ENCODE data around the gene P4HTM. TPM values are rescaled to one million over a fixed set of nuclear protein-coding genes. Genes with fewer than 3 reads are reported as not detected.
A peak's percentile ranks its signal among the peaks of the same experiment; 100 is the strongest.
"Not testable (repeated sequence)": the region's sequence is repeated elsewhere in the genome, so short reads cannot be mapped to it uniquely, and the experiment has no call there.

P4HTM gene
- total RNA-seq, 2 experiments from 2014 or later = 25.7 to 30.4 TPM

DNA sequence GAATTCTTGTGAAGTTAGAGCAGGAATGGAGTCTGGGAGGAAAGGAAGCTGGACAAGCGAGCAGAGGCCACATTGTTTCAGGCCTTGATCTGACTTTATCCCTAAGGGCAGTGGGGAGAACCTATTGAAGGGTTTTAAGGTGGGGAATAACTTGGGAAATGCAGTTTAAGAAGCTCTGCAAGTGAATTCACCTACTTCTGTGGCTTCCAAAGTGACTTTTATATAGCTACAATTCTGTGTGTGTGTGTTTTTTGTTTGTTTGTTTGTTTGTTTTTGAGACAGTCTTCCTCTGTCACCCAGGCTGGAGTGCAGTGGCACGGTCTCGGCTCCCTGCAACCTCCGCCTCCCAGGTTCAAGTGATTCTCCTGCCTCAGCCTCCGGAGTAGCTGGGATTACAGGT is 18.6 kb downstream of the P4HTM start:
- not testable (repeated sequence) for ATAC-seq; H3K27me3 Mint-ChIP-seq; DNase-seq; H3K9me3 Mint-ChIP-seq (ENCODE audit: low read depth)
- ChIA-PET CTCF (interaction anchor here (0.9 to 5.9 kb wide), 6 partner anchors 8 to 441 kb away, joined by 3 to 61 read pairs (median 8); partner anchors contain the start of genes NDUFAF3 and P4HTM), POLR2A (interaction anchor here (1.0 to 3.7 kb wide), 2 partner anchors 11 to 21 kb away, joined by 3 to 102 read pairs; partner anchors contain the start of genes DALRD3, IMPDH2 and NDUFAF3)
- H3K27ac Mint-ChIP-seq = peak overlapping the region; percentile 91
- intact Hi-C loops (cut with DNase I, micrococcal nuclease) = loop anchor here in 1 of 2 experiments (5.0 kb wide), 2 partner anchors 404 to 536 kb away; partner anchors contain the start of genes RHOA and TCTA
- peaks cover 13% of the 10 kb centered on the region for H3K36me3 Mint-ChIP-seq (ENCODE audit: low read depth)
- peaks cover 16% of the 10 kb centered on the region for H3K4me1 Mint-ChIP-seq
- H3K4me3 Mint-ChIP-seq = peak overlapping the region; percentile 100

DNA sequence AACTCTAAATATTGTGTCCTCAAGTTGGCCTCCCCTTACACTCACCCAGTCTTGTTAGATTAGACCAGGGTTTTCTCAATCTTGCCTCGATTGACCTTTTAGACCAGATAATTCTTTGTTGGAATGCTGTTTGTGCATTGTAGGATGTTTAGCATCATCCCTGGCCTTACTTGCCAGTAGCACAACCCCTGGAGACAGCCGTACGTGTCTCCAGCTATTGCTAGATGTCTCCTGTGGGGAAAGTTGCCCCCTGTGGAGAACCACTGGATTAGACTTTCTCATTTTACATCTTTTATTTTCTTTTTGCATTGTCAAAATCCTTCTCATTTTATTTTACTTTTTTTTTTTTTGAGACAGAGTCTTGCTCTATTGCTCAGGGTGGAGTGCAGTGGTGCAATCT is 19.4 kb downstream of the P4HTM start:
- POLR2A ChIA-PET = interaction anchor here (3.7 kb wide), 1 partner anchor 11 kb away, joined by 102 read pairs; the partner anchor contains the start of genes DALRD3 and NDUFAF3

GRCh38 chr3:49012441-49013017 is 22.5 kb downstream of the P4HTM start:
- ChIA-PET POLR2A (interaction anchor here (1.0 to 2.6 kb wide), 2 partner anchors 9 to 17 kb away, joined by 3 to 10 read pairs; partner anchors contain the start of gene NDUFAF3), CTCF (interaction anchor here (0.7 to 3.4 kb wide), 4 partner anchors 10 to 611 kb away, joined by 4 to 31 read pairs (median 6); partner anchors contain the start of gene NDUFAF3)
- peaks cover 22% of the 10 kb centered on the region for H3K36me3 Mint-ChIP-seq (ENCODE audit: low read depth)
- DNase-seq = no peak
- H3K4me1 Mint-ChIP-seq = peaks cover 18% of the 10 kb centered on the region
- intact Hi-C loops (cut with DNase I, micrococcal nuclease) = no loop called here
- no peak for ATAC-seq
- no peaks in the 10 kb centered on the region for H3K27me3 Mint-ChIP-seq
- H3K27ac Mint-ChIP-seq = no peak overlapping the region
- no peak overlapping the region for H3K4me3 Mint-ChIP-seq
- no peaks in the 10 kb centered on the region for H3K9me3 Mint-ChIP-seq (ENCODE audit: low read depth)

More for the DNA sequence above, 19.4 kb downstream of the P4HTM start:
- H3K4me1 Mint-ChIP-seq = peaks cover 16% of the 10 kb centered on the region
- H3K36me3 Mint-ChIP-seq (ENCODE audit: low read depth) = peaks cover 15% of the 10 kb centered on the region
- ATAC-seq (no peak), DNase-seq (no peak)
- H3K27ac Mint-ChIP-seq = peak overlapping the region; percentile 5
- no peaks in the 10 kb centered on the region for H3K27me3 Mint-ChIP-seq
- no peaks in the 10 kb centered on the region for H3K9me3 Mint-ChIP-seq (ENCODE audit: low read depth)
- intact Hi-C loops (cut with DNase I, micrococcal nuclease) = loop anchor here in 1 of 2 experiments (5.0 kb wide), 2 partner anchors 403 to 537 kb away; partner anchors contain the start of genes RHOA and TCTA
- CTCF ChIA-PET = interaction anchor here (0.9 to 5.9 kb wide), 5 partner anchors 7 to 90 kb away, joined by 3 to 61 read pairs (median 12); partner anchors contain the start of genes NDUFAF3 and P4HTM
- no peak overlapping the region for H3K4me3 Mint-ChIP-seq

DNA sequence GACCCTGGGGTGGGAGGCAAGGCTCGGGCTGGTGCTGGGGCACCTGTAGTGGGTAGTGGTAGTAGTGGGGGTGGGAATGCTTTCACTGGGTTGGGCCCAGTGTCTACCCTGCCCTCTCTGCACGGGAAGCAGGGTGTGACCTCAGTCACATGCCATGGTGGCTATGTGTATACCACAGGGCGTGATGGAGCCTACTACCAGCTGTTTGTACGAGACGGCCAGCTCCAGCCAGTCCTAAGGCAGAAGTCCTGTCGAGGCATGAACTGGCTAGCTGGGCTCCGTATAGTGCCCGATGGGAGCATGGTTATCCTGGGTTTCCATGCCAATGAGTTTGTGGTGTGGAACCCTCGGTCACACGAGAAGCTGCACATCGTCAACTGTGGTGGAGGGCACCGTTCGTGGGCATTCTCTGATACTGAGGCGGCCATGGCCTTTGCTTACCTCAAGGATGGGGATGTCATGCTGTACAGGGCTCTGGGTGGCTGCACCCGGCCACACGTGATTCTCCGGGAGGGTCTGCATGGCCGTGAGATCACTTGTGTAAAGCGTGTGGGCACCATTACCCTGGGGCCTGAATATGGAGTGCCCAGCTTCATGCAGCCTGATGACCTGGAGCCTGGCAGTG is 23.2 kb downstream of the P4HTM start:
- Mint-ChIP-seq H3K36me3 (ENCODE audit: low read depth) (peaks cover 18% of the 10 kb centered on the region), H3K4me1 (peaks cover 16% of the 10 kb centered on the region), H3K27me3 (no peaks in the 10 kb centered on the region), H3K27ac (no peak overlapping the region), H3K9me3 (ENCODE audit: low read depth) (no peaks in the 10 kb centered on the region), H3K4me3 (no peak overlapping the region)
- DNase-seq = no peak
- ChIA-PET POLR2A (interaction anchor here (1.0 to 2.6 kb wide), 2 partner anchors 8 to 16 kb away, joined by 3 to 10 read pairs; partner anchors contain the start of gene NDUFAF3), CTCF (interaction anchor here (1.0 to 4.7 kb wide), 3 partner anchors 9 to 24 kb away, joined by 3 to 31 read pairs (median 27); partner anchors contain the start of genes NDUFAF3 and P4HTM)
- no peak for ATAC-seq
- intact Hi-C loops (cut with DNase I, micrococcal nuclease) = no loop called here

DNA sequence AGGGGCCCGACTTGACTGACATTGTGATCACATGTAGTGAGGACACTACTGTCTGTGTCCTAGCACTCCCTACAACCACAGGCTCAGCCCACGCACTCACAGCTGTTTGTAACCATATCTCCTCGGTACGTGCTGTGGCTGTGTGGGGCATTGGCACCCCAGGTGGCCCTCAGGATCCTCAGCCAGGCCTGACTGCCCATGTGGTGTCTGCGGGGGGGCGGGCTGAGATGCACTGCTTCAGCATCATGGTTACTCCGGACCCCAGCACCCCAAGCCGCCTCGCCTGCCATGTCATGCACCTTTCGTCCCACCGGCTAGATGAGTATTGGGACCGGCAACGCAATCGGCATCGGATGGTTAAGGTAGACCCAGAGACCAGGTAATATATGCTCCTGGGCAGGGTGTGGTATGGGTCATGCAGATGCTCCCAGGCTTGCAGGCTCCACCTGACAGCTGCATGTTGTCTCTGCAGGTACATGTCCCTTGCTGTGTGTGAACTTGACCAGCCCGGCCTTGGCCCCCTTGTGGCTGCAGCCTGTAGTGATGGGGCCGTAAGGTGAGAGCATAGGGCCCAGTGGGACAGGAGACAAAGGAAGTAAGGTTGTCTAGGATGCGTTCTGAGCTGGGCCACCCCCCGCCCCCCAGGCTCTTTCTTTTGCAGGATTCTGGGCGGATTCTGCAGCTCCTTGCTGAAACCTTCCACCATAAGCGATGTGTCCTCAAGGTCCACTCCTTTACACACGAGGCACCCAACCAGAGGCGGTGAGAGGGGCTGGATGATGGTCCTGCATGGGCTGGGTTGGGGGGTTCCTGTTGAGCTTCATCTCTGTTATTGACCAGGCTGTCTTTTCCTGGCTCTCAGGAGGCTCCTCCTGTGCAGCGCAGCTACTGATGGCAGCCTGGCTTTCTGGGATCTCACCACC is 24.0 kb downstream of the P4HTM start:
- ATAC-seq = peak; percentile 38
- H3K4me3 Mint-ChIP-seq = no peak overlapping the region
- POLR2A ChIA-PET = interaction anchor here (2.6 kb wide), 1 partner anchor 7 kb away, joined by 10 read pairs; the partner anchor contains the start of gene NDUFAF3
- no peaks in the 10 kb centered on the region for H3K9me3 Mint-ChIP-seq (ENCODE audit: low read depth)
- peaks cover 16% of the 10 kb centered on the region for H3K4me1 Mint-ChIP-seq
- H3K27ac Mint-ChIP-seq = no peak overlapping the region
- peaks cover 15% of the 10 kb centered on the region for H3K36me3 Mint-ChIP-seq (ENCODE audit: low read depth)
- intact Hi-C loops (cut with DNase I, micrococcal nuclease) = no loop called here
- no peaks in the 10 kb centered on the region for H3K27me3 Mint-ChIP-seq
- CTCF ChIA-PET = interaction anchor here (0.8 to 4.7 kb wide), 6 partner anchors 9 to 45 kb away, joined by 3 to 31 read pairs (median 4); partner anchors contain the start of genes NDUFAF3 and P4HTM
- peak; percentile 70 for DNase-seq

- CTCF ChIA-PET = interaction anchor here (0.9 to 4.7 kb wide), 4 partner anchors 20 to 46 kb away, joined by 3 to 27 read pairs (median 3); partner anchors contain the start of gene P4HTM
- Mint-ChIP-seq H3K4me1 (peaks cover 16% of the 10 kb centered on the region), H3K36me3 (ENCODE audit: low read depth) (peaks cover 15% of the 10 kb centered on the region), H3K9me3 (ENCODE audit: low read depth) (no peaks in the 10 kb centered on the region), H3K27me3 (no peaks in the 10 kb centered on the region), H3K27ac (no peak overlapping the region), H3K4me3 (no peak overlapping the region)
- intact Hi-C loops (cut with DNase I, micrococcal nuclease) = no loop called here
- POLR2A ChIA-PET = interaction anchor here (0.6 kb wide), 1 partner anchor 17 kb away, joined by 3 read pairs; no protein-coding TSS in a partner anchor
- no peak for DNase-seq
- ATAC-seq = no peak
Measured at GRCh38 chr3:49015072-49015471, 25.0 kb downstream of the P4HTM start.

DNA sequence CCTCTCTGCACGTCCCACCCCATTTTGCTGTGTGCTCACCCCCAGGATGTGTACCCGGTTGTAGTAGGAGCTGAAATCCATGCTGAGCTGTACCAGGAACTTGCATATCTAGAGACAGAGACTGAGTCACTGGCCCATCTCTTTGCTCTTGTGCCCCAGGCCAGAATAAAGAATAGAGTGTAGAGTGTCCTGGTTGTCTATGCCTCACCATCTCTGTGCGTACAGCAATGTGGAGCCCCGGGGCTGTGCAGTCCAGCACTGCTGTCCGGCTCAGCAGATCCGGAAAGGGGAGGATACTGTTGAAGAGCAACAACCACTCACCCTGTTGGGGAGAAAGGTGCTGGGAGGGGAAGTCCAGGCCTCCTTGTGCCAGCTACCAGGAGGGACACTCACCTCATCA is 25.7 kb downstream of the P4HTM start:
- POLR2A ChIA-PET = interaction anchor here (0.6 to 9.0 kb wide), 2 partner anchors 7 to 18 kb away, joined by 3 to 102 read pairs; partner anchors contain the start of gene WDR6
- Mint-ChIP-seq H3K27ac (no peak overlapping the region), H3K36me3 (ENCODE audit: low read depth) (peaks cover 15% of the 10 kb centered on the region), H3K9me3 (ENCODE audit: low read depth) (no peaks in the 10 kb centered on the region), H3K4me3 (no peak overlapping the region), H3K27me3 (no peaks in the 10 kb centered on the region), H3K4me1 (peaks cover 18% of the 10 kb centered on the region)
- CTCF ChIA-PET = interaction anchor here (0.6 to 4.7 kb wide), 3 partner anchors 27 to 269 kb away, joined by 3 to 27 read pairs (median 4); partner anchors contain the start of gene P4HTM
- DNase-seq (no peak), ATAC-seq (no peak)
- intact Hi-C loops (cut with DNase I, micrococcal nuclease) = no loop called here

DNA sequence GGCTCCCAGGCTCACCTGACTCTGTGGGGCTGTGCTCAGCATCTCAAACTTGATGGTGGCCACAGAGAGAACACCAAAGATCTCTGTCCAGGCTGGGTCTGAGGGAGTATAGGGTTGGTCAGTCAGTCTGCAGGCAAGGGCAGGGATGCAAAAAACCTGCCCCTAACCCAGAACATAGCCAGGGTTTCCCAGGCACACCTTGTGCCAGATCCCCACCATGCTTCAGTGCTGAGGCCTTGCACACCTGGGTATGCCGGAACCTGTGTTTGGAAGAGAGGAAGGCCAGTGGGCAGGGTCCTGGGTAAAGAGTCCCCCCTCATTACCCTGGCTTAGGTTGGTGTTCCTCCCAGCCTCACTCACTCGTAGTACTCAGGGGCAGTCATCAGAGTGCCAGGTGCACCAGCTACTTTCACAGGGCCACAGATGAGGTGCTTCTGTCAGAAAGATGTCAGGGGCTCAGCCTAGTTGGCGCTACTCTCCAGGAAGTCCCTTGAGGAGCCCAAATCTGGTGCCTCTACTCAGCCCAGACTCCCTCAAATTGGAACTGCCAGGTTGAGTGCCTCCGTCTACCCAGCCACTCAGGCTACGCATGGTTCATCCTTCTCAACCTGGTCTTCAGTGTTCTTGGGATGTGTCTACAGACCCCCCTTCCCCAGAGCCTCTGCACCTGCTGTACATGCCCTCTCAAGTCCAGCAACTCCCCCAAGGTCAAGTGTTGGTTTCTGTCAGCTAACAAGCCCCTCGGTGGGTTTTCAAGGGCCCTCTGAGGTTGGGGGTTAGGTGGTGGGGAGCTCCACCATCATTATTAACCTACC is 26.6 kb downstream of the P4HTM start:
- intact Hi-C loops (cut with DNase I, micrococcal nuclease) = no loop called here
- H3K36me3 Mint-ChIP-seq (ENCODE audit: low read depth) = peaks cover 15% of the 10 kb centered on the region
- ChIA-PET CTCF (interaction anchor here (0.5 to 4.7 kb wide), 7 partner anchors 8 to 1004 kb away, joined by 3 to 27 read pairs (median 4); partner anchors contain the start of genes P4HTM, QRICH1 and WDR6), POLR2A (interaction anchor here (1.0 to 9.0 kb wide), 4 partner anchors 8 to 78 kb away, joined by 3 to 102 read pairs (median 10); partner anchors contain the start of genes IMPDH2, QRICH1 and WDR6)
- no peak for DNase-seq
- ATAC-seq = no peak
- peak overlapping the region; percentile 95 for H3K4me3 Mint-ChIP-seq
- no peak overlapping the region for H3K27ac Mint-ChIP-seq
- no peaks in the 10 kb centered on the region for H3K9me3 Mint-ChIP-seq (ENCODE audit: low read depth)
- H3K27me3 Mint-ChIP-seq = no peaks in the 10 kb centered on the region
- peaks cover 18% of the 10 kb centered on the region for H3K4me1 Mint-ChIP-seq

- Mint-ChIP-seq H3K36me3 (ENCODE audit: low read depth) (peaks cover 17% of the 10 kb centered on the region), H3K9me3 (ENCODE audit: low read depth) (no peaks in the 10 kb centered on the region), H3K4me1 (peaks cover 18% of the 10 kb centered on the region), H3K4me3 (peak overlapping the region; percentile 95), H3K27ac (peak overlapping the region; percentile 55), H3K27me3 (no peaks in the 10 kb centered on the region)
- POLR2A ChIA-PET = interaction anchor here (1.0 to 9.0 kb wide), 4 partner anchors 9 to 77 kb away, joined by 3 to 102 read pairs (median 10); partner anchors contain the start of genes IMPDH2, QRICH1 and WDR6
- peak; percentile 36 for DNase-seq
- ATAC-seq = no peak
- CTCF ChIA-PET = interaction anchor here (0.5 to 4.7 kb wide), 6 partner anchors 9 to 1005 kb away, joined by 3 to 27 read pairs (median 4); partner anchors contain the start of genes P4HTM, QRICH1 and WDR6
- intact Hi-C loops (cut with DNase I, micrococcal nuclease) = no loop called here
Measured at GRCh38 chr3:49017229-49017970, 27.4 kb downstream of the P4HTM start.

Measured in activated CD4-positive, alpha-beta T cell treated with anti-CD3 and anti-CD28 coated beads for 36 hours (primary cell).